A673 (cell line): ENCODE data around the gene GOLGA8B. TPM values are rescaled to one million over a fixed set of nuclear protein-coding genes. Genes with fewer than 3 reads are reported as not detected.

Source experiments
- BruUV-seq: library from RNA; stranded (reverse); fragments of 400-500 nt; replicated peaks from 2 replicates; lab custom pipeline; 2021; lab: Mats Ljungman, UMichigan
- CTCF ChIA-PET: fragments of 300-600 bp; sonication (Branson Sonifier 250); formaldehyde crosslinking; loops from one replicate; lab custom pipeline; 2022; ENCODE audit warnings: antibody characterized with exemption; lab: Charles Lee
- POLR2A ChIA-PET: fragments of 300-600 bp; sonication (Branson Sonifier 250); formaldehyde crosslinking; loops from one replicate; lab custom pipeline; 2022; ENCODE audit warnings: antibody characterized with exemption; ENCODE audit not compliant: low non-redundant PET; lab: Charles Lee
- DNase-seq: peaks from one replicate; pipeline ENCODE4 v3.0.0-alpha.2; 2015; ENCODE audit warnings: low spot score
- H3K27ac ChIP-seq: fragments of 200-600 bp; sonication (generic); 2 replicates; pipeline ENCODE4 v1.5.1; 2016; ENCODE audit warnings: mixed run types, low read depth, mild to moderate bottlenecking, mixed read lengths, antibody characterized with exemption, low read length; ENCODE audit not compliant: poor library complexity, severe bottlenecking
- H3K27me3 ChIP-seq: fragments of 200-600 bp; sonication (generic); replicated peaks from 2 replicates; pipeline ENCODE4 v1.6.1; 2017; ENCODE audit warnings: mixed run types, low read depth, mild to moderate bottlenecking, mixed read lengths, antibody characterized with exemption, low read length; ENCODE audit not compliant: insufficient read depth, poor library complexity
- H3K36me3 ChIP-seq: fragments of 200-600 bp; sonication (generic); 2 replicates; pipeline ENCODE4 v1.6.1; 2016; ENCODE audit warnings: mixed run types, mild to moderate bottlenecking, mixed read lengths, antibody characterized with exemption, low read length; ENCODE audit not compliant: insufficient read depth, poor library complexity, severe bottlenecking
- H3K4me1 ChIP-seq: fragments of 200-600 bp; sonication (generic); 2 replicates; pipeline ENCODE4 v1.6.1; 2017; ENCODE audit warnings: mixed run types, mild to moderate bottlenecking, mixed read lengths, antibody characterized with exemption, low read length; ENCODE audit not compliant: insufficient read depth, poor library complexity, severe bottlenecking
- H3K4me3 ChIP-seq: fragments of 200-600 bp; sonication (generic); 2 replicates; pipeline ENCODE4 v1.5.1; 2016; ENCODE audit warnings: low read depth, mixed run types, mild to moderate bottlenecking, mixed read lengths, low read length; ENCODE audit not compliant: poor library complexity, severe bottlenecking
- H3K9me3 ChIP-seq: fragments of 200-600 bp; sonication (generic); 2 replicates; pipeline ENCODE4 v1.6.1; 2016; ENCODE audit warnings: mixed run types, low read depth, mild to moderate bottlenecking, mixed read lengths, antibody characterized with exemption, low read length; ENCODE audit not compliant: poor library complexity, severe bottlenecking
- CTCF ChIP-seq: fragments of 300-800, 200-600 bp; sonication (generic); conservative IDR thresholded peaks from 2 replicates; pipeline ENCODE4 v1.5.1; 2017; ENCODE audit warnings: low read depth, mild to moderate bottlenecking, antibody characterized with exemption, low read length, moderate library complexity, mixed read lengths
- EZH2 ChIP-seq: fragments of 200-600 bp; sonication (generic); IDR thresholded peaks from 2 replicates; pipeline ENCODE4 v1.6.1; 2017; ENCODE audit warnings: borderline replicate concordance, low read depth, mild to moderate bottlenecking, mixed read lengths, antibody characterized with exemption, low read length; ENCODE audit not compliant: poor library complexity, severe bottlenecking
- intact Hi-C: fragments of 100-400 bp; cut with micrococcal nuclease; formaldehyde crosslinking; loops from one replicate; pipeline ENCODE4 v1.10.0; 2022; ENCODE audit not compliant: unreplicated experiment
- total RNA-seq: library from RNA; stranded (reverse); gene quantifications from 2 replicates; pipeline ENCODE4 v1.2.3, GENCODE V29; 2021

The GOLGA8B gene
- total RNA-seq, 1 experiment from 2014 or later: 36.0 TPM

- no peak overlapping the region for H3K4me3 ChIP-seq
- no TSS peak for BruUV-seq
- H3K9me3 ChIP-seq: no peaks in the 10 kb centered on the region
- no peaks in the 10 kb centered on the region for H3K36me3 ChIP-seq
- ChIA-PET POLR2A (no interaction called here), CTCF (no interaction called here)
- TF ChIP-seq EZH2 (no peak), CTCF (peak; percentile 53)
- no peak for DNase-seq
- intact Hi-C loops: no loop called here
- H3K27ac ChIP-seq: no peak overlapping the region
- peaks cover 11% of the 10 kb centered on the region for H3K27me3 ChIP-seq
- peaks cover 21% of the 10 kb centered on the region for H3K4me1 ChIP-seq
Observed at GRCh38 chr15:34610354-34610753, 26.9 kb upstream of the GOLGA8B start.

- no peaks in the 10 kb centered on the region for H3K36me3 ChIP-seq
- H3K9me3 ChIP-seq: no peaks in the 10 kb centered on the region
- TF ChIP-seq EZH2 (no peak), CTCF (no peak)
- intact Hi-C loops: no loop called here
- no peak overlapping the region for H3K4me3 ChIP-seq
- BruUV-seq: no TSS peak
- ChIA-PET CTCF (no interaction called here), POLR2A (interaction anchor here (0.5 kb wide), 1 partner anchor 12 kb away, joined by 3 read pairs; no protein-coding TSS in a partner anchor)
- peaks cover 11% of the 10 kb centered on the region for H3K27me3 ChIP-seq
- H3K27ac ChIP-seq: no peak overlapping the region
- H3K4me1 ChIP-seq: peaks cover 18% of the 10 kb centered on the region
- DNase-seq: no peak
Observed at GRCh38 chr15:34609102-34610057, 25.9 kb upstream of the GOLGA8B start.

GRCh38 chr15:34608517-34608916 lies 25.1 kb upstream of the GOLGA8B start:
- Histone ChIP-seq H3K27ac (no peak overlapping the region), H3K36me3 (no peaks in the 10 kb centered on the region), H3K27me3 (peaks cover 11% of the 10 kb centered on the region), H3K9me3 (no peaks in the 10 kb centered on the region), H3K4me1 (peaks cover 17% of the 10 kb centered on the region), H3K4me3 (no peak overlapping the region)
- CTCF ChIA-PET: no interaction called here
- no peak for DNase-seq
- intact Hi-C loops: no loop called here
- POLR2A ChIA-PET: no interaction called here
- TF ChIP-seq CTCF: no peak
- no peak for TF ChIP-seq EZH2
- BruUV-seq: no TSS peak
